ENCODE results near the gene TIMM17A. TPM values are rescaled to one million over a fixed set of nuclear protein-coding genes. Genes with fewer than 3 reads are reported as not detected.
"Not testable (repeated sequence)": the region's sequence is repeated elsewhere in the genome, so short reads cannot be mapped to it uniquely, and the experiment has no call there.

Gene TIMM17A
- total and polyA plus RNA-seq, 3 experiments from 2014 or later: 31.5 to 130 (median 120) TPM

DNA sequence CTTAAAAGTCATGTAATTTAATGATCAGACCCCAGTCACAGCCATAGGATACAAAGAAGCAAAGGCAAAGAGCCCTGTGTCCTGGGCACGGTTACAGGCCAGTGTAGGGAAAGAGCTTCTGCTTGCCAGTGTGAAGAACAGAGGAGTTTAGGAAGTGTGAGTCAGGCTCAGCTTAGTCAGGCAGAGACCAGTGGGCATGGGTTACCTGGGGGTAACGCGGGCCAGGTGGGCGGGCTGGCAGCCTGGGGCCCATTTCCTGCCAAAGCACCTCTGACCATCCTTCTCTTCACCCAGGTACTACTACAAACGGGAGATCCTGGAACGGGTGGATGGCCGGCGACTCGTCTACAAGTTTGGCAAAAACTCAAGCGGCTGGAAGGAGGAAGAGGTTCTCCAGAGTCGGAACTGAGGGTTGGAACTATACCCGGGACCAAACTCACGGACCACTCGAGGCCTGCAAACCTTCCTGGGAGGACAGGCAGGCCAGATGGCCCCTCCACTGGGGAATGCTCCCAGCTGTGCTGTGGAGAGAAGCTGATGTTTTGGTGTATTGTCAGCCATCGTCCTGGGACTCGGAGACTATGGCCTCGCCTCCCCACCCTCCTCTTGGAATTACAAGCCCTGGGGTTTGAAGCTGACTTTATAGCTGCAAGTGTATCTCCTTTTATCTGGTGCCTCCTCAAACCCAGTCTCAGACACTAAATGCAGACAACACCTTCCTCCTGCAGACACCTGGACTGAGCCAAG is 59.8 kb downstream of the TIMM17A start:
- Histone ChIP-seq H3K4me3 (ENCODE audit: low read length) (no peak overlapping the region), H3K36me3 (ENCODE audit: insufficient read depth, low read length) (no peaks in the 10 kb centered on the region), H3K27ac (ENCODE audit: low read depth, low read length) (peak overlapping the region; percentile 16), H3K4me1 (ENCODE audit: insufficient read depth, low read length) (no peaks in the 10 kb centered on the region), H3K27me3 (ENCODE audit: insufficient read depth, low read length, poor library complexity, severe bottlenecking) (no peaks in the 10 kb centered on the region), H3K9me3 (ENCODE audit: low read length) (no peaks in the 10 kb centered on the region)
- no peaks in the 10 kb centered on the region for H3K4me1 Mint-ChIP-seq
- CTCF ChIA-PET: no interaction called here
- H3K9me3 Mint-ChIP-seq: no peaks in the 10 kb centered on the region
- no peak for DNase-seq
- H3K27ac Mint-ChIP-seq: peak overlapping the region in 1 of 8 donors; percentile 36
- H3K4me3 Mint-ChIP-seq: no peak overlapping the region
- H3K36me3 Mint-ChIP-seq: peaks cover 0 to 3% (median 2%) of the 10 kb centered on the region in 3 donors
- peaks cover 2 to 12% of the 10 kb centered on the region in 2 donors for H3K27me3 Mint-ChIP-seq
- POLR2A ChIA-PET: no interaction called here

DNA sequence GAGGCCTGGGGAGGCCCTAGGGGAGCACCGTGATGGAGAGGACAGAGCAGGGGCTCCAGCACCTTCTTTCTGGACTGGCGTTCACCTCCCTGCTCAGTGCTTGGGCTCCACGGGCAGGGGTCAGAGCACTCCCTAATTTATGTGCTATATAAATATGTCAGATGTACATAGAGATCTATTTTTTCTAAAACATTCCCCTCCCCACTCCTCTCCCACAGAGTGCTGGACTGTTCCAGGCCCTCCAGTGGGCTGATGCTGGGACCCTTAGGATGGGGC is 60.3 kb downstream of the TIMM17A start:
- POLR2A ChIA-PET: no interaction called here
- H3K27ac Mint-ChIP-seq: peak overlapping the region in 1 of 8 donors; percentile 36
- Histone ChIP-seq H3K9me3 (ENCODE audit: low read length) (no peaks in the 10 kb centered on the region), H3K27ac (ENCODE audit: low read depth, low read length) (peak overlapping the region; percentile 16), H3K36me3 (ENCODE audit: insufficient read depth, low read length) (no peaks in the 10 kb centered on the region), H3K4me1 (ENCODE audit: insufficient read depth, low read length) (no peaks in the 10 kb centered on the region), H3K27me3 (ENCODE audit: insufficient read depth, low read length, poor library complexity, severe bottlenecking) (no peaks in the 10 kb centered on the region), H3K4me3 (ENCODE audit: low read length) (no peak overlapping the region)
- H3K9me3 Mint-ChIP-seq: no peaks in the 10 kb centered on the region
- H3K4me3 Mint-ChIP-seq: no peak overlapping the region
- H3K36me3 Mint-ChIP-seq: peaks cover 0 to 3% (median 2%) of the 10 kb centered on the region in 3 donors
- H3K27me3 Mint-ChIP-seq: peaks cover 2 to 12% of the 10 kb centered on the region in 2 donors
- no peak for DNase-seq
- CTCF ChIA-PET: no interaction called here
- no peaks in the 10 kb centered on the region for H3K4me1 Mint-ChIP-seq

DNA sequence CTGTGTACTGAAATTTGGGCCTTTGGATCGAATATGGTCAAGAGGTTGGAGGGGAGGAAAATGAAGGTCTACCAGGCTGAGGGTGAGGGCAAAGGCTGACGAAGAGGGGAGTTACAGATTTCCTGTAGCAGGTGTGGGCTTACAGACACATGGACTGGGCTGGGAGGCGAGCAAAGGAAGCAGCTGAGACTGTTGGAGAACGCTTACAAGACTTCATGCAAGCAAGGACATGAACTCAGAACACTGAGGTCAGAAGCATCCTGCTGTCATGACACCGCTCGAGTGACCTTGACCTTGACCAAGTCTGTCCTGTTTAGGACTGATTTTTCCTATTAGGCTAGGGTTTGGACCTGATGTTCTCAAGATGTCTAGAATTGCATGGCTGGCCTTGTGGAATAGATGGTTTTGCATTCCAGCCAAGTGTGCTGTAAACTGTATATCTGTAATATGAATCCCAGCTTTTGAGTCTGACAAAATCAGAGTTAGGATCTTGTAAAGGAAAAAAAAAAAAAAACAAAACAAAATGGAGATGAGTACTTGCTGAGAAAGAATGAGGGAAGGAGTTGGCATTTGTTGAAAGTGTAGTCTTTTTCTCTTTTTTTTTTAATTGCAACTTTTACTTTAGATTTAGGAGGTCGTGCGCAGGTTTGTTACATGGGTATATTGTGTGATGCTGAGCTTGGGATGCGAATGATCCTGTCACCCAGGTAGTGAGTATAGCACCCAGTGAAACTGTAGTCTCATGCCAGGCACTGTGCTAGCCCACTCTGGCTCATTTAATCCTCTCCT is 60.9 kb downstream of the TIMM17A start:
- H3K27me3 Mint-ChIP-seq: peaks cover 4 to 12% of the 10 kb centered on the region in 2 donors
- DNase-seq: no peak
- no peaks in the 10 kb centered on the region for H3K9me3 ChIP-seq (ENCODE audit: low read length)
- ChIA-PET CTCF (no interaction called here), POLR2A (no interaction called here)
- H3K36me3 Mint-ChIP-seq: peaks cover 0 to 3% (median 2%) of the 10 kb centered on the region in 3 donors
- no peak overlapping the region for H3K4me3 Mint-ChIP-seq
- H3K4me3 ChIP-seq (ENCODE audit: low read length): no peak overlapping the region
- no peaks in the 10 kb centered on the region for H3K27me3 ChIP-seq (ENCODE audit: insufficient read depth, low read length, poor library complexity, severe bottlenecking)
- no peaks in the 10 kb centered on the region for H3K36me3 ChIP-seq (ENCODE audit: insufficient read depth, low read length)
- H3K4me1 Mint-ChIP-seq: no peaks in the 10 kb centered on the region
- no peaks in the 10 kb centered on the region for H3K4me1 ChIP-seq (ENCODE audit: insufficient read depth, low read length)
- no peak overlapping the region for H3K27ac ChIP-seq (ENCODE audit: low read depth, low read length)
- no peaks in the 10 kb centered on the region for H3K9me3 Mint-ChIP-seq
- no peak overlapping the region for H3K27ac Mint-ChIP-seq

DNA sequence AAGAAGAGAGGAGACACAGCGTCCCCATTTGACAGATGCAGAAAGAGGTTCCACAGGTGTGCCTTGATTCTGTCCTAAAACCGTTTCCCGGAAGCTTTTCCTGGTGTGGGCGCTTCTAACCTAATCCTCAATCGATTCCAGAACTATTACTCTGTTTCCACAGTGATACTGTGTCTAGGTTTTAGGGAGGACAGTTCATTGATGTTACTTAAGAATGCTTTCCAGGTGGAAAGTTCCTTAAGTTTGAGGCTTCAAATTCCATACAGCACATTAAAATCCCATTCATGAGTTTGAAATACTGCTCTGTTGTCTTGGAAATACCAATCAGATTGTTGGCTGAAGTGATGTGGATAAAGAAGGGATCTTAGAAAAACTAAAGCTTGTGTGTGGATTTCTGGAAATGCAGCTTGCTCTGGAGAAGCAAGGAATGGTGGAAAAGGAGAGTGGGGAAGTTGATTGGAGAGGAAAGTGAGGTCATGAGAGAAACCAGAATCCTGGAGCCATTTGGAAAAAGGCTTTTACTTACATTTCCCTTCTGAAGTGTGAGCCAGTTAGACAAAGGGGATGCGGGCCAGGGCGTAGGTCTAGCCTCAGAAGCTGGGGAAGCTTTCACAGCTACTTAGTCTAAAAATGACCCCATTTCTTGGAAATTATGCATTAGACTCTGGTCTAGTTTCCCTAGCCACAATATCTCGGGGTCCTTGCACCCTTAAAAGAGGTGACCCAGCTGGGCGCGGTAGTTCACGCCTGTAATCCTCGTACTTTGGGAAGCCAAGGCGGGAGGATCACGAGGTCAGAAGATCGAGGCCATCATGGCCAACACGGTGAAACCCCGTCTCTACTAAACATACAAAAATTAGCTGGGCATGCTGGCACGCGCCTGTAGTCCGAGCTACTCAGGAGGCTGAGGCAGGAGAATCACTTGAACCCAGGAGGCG is 61.8 kb downstream of the TIMM17A start:
- no peak for DNase-seq
- POLR2A ChIA-PET: no interaction called here
- H3K4me1 ChIP-seq (ENCODE audit: insufficient read depth, low read length): no peaks in the 10 kb centered on the region
- no peaks in the 10 kb centered on the region for H3K9me3 Mint-ChIP-seq
- no peaks in the 10 kb centered on the region for H3K36me3 ChIP-seq (ENCODE audit: insufficient read depth, low read length)
- H3K27ac ChIP-seq (ENCODE audit: low read depth, low read length): peak overlapping the region; percentile 24
- no peak overlapping the region for H3K4me3 ChIP-seq (ENCODE audit: low read length)
- H3K27ac Mint-ChIP-seq: no peak overlapping the region
- no peaks in the 10 kb centered on the region for H3K27me3 ChIP-seq (ENCODE audit: insufficient read depth, low read length, poor library complexity, severe bottlenecking)
- no peaks in the 10 kb centered on the region for H3K9me3 ChIP-seq (ENCODE audit: low read length)
- no peak overlapping the region for H3K4me3 Mint-ChIP-seq
- H3K36me3 Mint-ChIP-seq: peaks cover 0 to 3% (median 2%) of the 10 kb centered on the region in 3 donors
- H3K4me1 Mint-ChIP-seq: no peaks in the 10 kb centered on the region
- peaks cover 5 to 15% of the 10 kb centered on the region in 2 donors for H3K27me3 Mint-ChIP-seq
- CTCF ChIA-PET: no interaction called here

DNA sequence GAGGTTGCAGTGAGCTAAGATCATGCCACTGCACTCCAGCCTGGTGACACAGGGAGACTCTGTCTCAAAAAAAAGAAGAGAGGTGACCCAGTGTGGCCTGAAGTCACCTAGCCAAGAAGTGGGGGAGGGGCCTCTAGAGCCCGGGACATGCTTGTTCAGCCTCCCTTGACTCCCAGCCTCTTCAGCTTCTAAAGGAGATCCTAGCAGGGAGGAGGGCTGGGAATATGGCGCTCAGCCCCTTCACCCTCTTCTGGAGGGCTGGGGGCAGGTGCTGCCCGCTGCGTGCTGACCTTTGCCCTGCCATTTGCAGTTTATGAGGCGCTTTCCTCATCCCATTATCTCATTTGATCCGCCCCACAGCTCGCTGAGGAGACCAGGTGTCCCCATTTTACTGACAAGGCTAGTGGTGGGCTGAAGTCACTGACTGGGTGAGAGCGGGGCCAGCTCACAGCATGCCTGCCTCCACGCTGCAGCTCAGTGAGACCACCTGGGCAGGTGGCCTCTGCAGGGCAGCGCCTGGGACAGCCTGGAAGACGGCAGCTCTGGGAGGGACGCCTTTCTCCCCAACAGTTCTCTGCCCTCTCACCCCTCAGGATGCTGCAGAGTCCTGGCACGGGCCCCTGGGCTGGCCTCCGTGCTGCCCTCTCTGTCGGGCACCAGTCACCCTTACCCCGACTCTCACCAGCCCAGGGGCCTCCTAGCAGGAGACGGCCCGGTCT is 62.6 kb downstream of the TIMM17A start:
- H3K27ac ChIP-seq (ENCODE audit: low read depth, low read length): peak overlapping the region; percentile 24
- no peaks in the 10 kb centered on the region for H3K27me3 ChIP-seq (ENCODE audit: insufficient read depth, low read length, poor library complexity, severe bottlenecking)
- peaks cover 0 to 3% (median 2%) of the 10 kb centered on the region in 3 donors for H3K36me3 Mint-ChIP-seq
- H3K27ac Mint-ChIP-seq: no peak overlapping the region
- no peak overlapping the region for H3K4me3 ChIP-seq (ENCODE audit: low read length)
- CTCF ChIA-PET: no interaction called here
- no peak overlapping the region for H3K4me3 Mint-ChIP-seq
- peaks cover 5 to 18% of the 10 kb centered on the region in 2 donors for H3K27me3 Mint-ChIP-seq
- no peaks in the 10 kb centered on the region for H3K9me3 ChIP-seq (ENCODE audit: low read length)
- no peaks in the 10 kb centered on the region for H3K4me1 ChIP-seq (ENCODE audit: insufficient read depth, low read length)
- H3K9me3 Mint-ChIP-seq: no peaks in the 10 kb centered on the region
- DNase-seq: no peak
- no peaks in the 10 kb centered on the region for H3K36me3 ChIP-seq (ENCODE audit: insufficient read depth, low read length)
- POLR2A ChIA-PET: no interaction called here
- H3K4me1 Mint-ChIP-seq: no peaks in the 10 kb centered on the region

DNA sequence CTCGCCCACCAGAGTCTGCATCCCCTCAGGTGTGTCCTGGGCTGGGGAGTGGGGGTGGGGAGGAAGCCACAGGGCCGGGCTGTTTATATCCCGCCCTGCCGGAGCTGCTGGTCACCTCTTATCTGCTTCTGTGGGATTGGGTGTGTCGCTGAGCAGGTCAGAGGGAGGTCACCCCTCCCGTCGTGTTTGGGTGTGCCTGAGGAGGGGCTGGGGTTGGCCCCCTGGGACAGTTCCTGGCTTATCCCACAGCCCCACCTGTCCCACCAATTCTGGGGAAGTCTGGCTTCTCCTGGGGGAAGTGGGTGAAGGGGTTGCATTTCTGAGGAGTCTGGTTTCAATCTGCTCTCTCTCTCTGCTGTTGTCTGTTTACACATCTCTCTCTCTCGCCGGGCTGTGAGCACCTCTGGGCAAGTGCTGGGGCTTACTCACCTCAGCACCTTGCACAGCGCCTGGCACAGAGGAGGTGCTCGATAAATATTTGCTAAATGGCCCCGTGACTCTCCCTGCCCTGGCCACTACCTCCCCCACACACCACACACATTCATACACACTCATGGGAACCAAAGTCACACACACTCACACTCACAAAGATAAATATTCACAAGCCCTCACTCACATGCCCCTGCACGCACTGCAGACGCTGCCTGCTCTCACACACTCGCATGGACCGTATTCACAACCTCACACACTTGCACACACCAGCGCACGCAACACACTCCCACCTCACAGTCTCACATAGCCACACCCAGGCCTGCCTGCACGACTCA is 63.3 kb downstream of the TIMM17A start:
- Mint-ChIP-seq H3K4me1 (no peaks in the 10 kb centered on the region), H3K4me3 (no peak overlapping the region), H3K27me3 (peaks cover 5 to 24% of the 10 kb centered on the region in 2 donors), H3K9me3 (no peaks in the 10 kb centered on the region), H3K36me3 (peaks cover 0 to 3% (median 2%) of the 10 kb centered on the region in 3 donors), H3K27ac (peak overlapping the region in 2 of 8 donors; percentile 7 to 80)
- Histone ChIP-seq H3K27ac (ENCODE audit: low read depth, low read length) (peak overlapping the region; percentile 39), H3K27me3 (ENCODE audit: insufficient read depth, low read length, poor library complexity, severe bottlenecking) (no peaks in the 10 kb centered on the region), H3K9me3 (ENCODE audit: low read length) (no peaks in the 10 kb centered on the region), H3K4me1 (ENCODE audit: insufficient read depth, low read length) (no peaks in the 10 kb centered on the region), H3K4me3 (ENCODE audit: low read length) (no peak overlapping the region), H3K36me3 (ENCODE audit: insufficient read depth, low read length) (no peaks in the 10 kb centered on the region)
- ChIA-PET POLR2A (no interaction called here), CTCF (no interaction called here)
- no peak for DNase-seq

DNA sequence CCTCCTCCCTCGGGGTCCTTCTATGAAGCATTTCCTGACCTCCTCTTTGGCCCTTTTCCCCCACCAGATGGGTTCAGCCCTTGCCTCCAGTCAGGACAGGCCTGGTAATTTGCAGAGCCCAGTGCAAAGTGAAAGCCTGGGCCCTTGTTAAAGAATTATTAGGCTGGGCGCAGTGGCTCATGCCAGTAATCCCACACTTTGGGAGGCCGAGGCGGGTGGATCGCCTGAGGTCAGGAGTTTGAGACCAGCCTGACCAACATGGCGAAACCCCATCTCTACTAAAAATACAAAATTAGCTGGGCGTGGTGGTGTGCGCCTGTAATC is 63.9 kb downstream of the TIMM17A start:
- CTCF ChIA-PET; H3K4me3 ChIP-seq (ENCODE audit: low read length); DNase-seq; H3K9me3 Mint-ChIP-seq; H3K9me3 ChIP-seq (ENCODE audit: low read length); POLR2A ChIA-PET; H3K27ac Mint-ChIP-seq; H3K4me1 Mint-ChIP-seq; H3K27me3 ChIP-seq (ENCODE audit: insufficient read depth, low read length, poor library complexity, severe bottlenecking); H3K36me3 Mint-ChIP-seq; H3K4me3 Mint-ChIP-seq; H3K4me1 ChIP-seq (ENCODE audit: insufficient read depth, low read length); H3K36me3 ChIP-seq (ENCODE audit: insufficient read depth, low read length): not testable (repeated sequence)
- H3K27ac ChIP-seq (ENCODE audit: low read depth, low read length): peak overlapping the region; percentile 39
- H3K27me3 Mint-ChIP-seq: peaks cover 5 to 24% of the 10 kb centered on the region in 2 donors
